AG04449 (cell line): ENCODE data around the gene PLXNA4.

ENCODE experiments used
- CTCF ChIA-PET: fragments of 350-600 bp; formaldehyde crosslinking; extraction: SDS; loops from one replicate; lab custom pipeline; 2021; ENCODE audit warnings: antibody characterized with exemption; lab: Yijun Ruan, JAX
- POLR2A ChIA-PET: fragments of 400-600, 350-600 bp; formaldehyde crosslinking; extraction: SDS; loops from one replicate; lab custom pipeline; 2020; ENCODE audit warnings: antibody characterized with exemption, inconsistent platforms; lab: Yijun Ruan, JAX
- DNase-seq: peaks from one replicate; pipeline ENCODE4 v3.0.0-alpha.2; 2010; ENCODE audit warnings: low read depth, low spot score
- H3K4me3 ChIP-seq: 2 replicates; pipeline ENCODE4 v1.5.1; 2011; ENCODE audit warnings: low read depth, mild to moderate bottlenecking, control low read depth, low read length
- CTCF ChIP-seq: IDR thresholded peaks from one replicate; pipeline ENCODE4 v1.5.1; 2011; ENCODE audit warnings: mild to moderate bottlenecking, moderate library complexity, low read length, control low read depth, inconsistent platforms; ENCODE audit not compliant: insufficient read depth; ENCODE audit errors: missing control alignments

PLXNA4 gene

GRCh38 chr7:132580717-132581285, 4.5 kb upstream of the PLXNA4 start:
- ChIA-PET POLR2A (interaction anchor here (0.8 kb wide), 1 partner anchor 202 kb away, joined by 3 read pairs; no protein-coding TSS in a partner anchor), CTCF (interaction anchor here (0.6 to 8.1 kb wide), 52 partner anchors 8 to 893 kb away, joined by 3 to 118 read pairs (median 4); no protein-coding TSS in a partner anchor)
- H3K4me3 ChIP-seq = no peak overlapping the region
- peak; percentile 21 for DNase-seq
- TF ChIP-seq CTCF = peak; percentile 81

- H3K4me3 ChIP-seq = no peak overlapping the region
- ChIA-PET CTCF (interaction anchor here (0.6 to 8.1 kb wide), 50 partner anchors 8 to 892 kb away, joined by 3 to 118 read pairs (median 4); no protein-coding TSS in a partner anchor), POLR2A (interaction anchor here (0.8 kb wide), 1 partner anchor 203 kb away, joined by 3 read pairs; no protein-coding TSS in a partner anchor)
- no peak for TF ChIP-seq CTCF
- DNase-seq = no peak
Measured at GRCh38 chr7:132580277-132580676, 4.0 kb upstream of the PLXNA4 start.

GRCh38 chr7:132579260-132579899, 3.1 kb upstream of the PLXNA4 start:
- DNase-seq = no peak
- ChIA-PET POLR2A (no interaction called here), CTCF (interaction anchor here (0.7 to 8.1 kb wide), 19 partner anchors 10 to 1572 kb away, joined by 3 to 118 read pairs (median 12); no protein-coding TSS in a partner anchor)
- H3K4me3 ChIP-seq = no peak overlapping the region
- TF ChIP-seq CTCF = no peak

GRCh38 chr7:132578826-132579225, 2.6 kb upstream of the PLXNA4 start:
- ChIA-PET POLR2A (no interaction called here), CTCF (interaction anchor here (0.9 to 8.1 kb wide), 11 partner anchors 8 to 891 kb away, joined by 3 to 118 read pairs (median 15); no protein-coding TSS in a partner anchor)
- no peak for TF ChIP-seq CTCF
- no peak for DNase-seq
- no peak overlapping the region for H3K4me3 ChIP-seq

- POLR2A ChIA-PET = no interaction called here
- TF ChIP-seq CTCF = no peak
- CTCF ChIA-PET = interaction anchor here (1.1 to 8.1 kb wide), 10 partner anchors 8 to 890 kb away, joined by 3 to 118 read pairs (median 8); no protein-coding TSS in a partner anchor
Measured at GRCh38 chr7:132578050-132578370, 1.7 kb upstream of the PLXNA4 start.

More at GRCh38 chr7:132578050-132578370, 1.7 kb upstream of the PLXNA4 start:
- no peak for DNase-seq
- H3K4me3 ChIP-seq = no peak overlapping the region
